ENCODE data around the gene HMGB3.

DNA sequence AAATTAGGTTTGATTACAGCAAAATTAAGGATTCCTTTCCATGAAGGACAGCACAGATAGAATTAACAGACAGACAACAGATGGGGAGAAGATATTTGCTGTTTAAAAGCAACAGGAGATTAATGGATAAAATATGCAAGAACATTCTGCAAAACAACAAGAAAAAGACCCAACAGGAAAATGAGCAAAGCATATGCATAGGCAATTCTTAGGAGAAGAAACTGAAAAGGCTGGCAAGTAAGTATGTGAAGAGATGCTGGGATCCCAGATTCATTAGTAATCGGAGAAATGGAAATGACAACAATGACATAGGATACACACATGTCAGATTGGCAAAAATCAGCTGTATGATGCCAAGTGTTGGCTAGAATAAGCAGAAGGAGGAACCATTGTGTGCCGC, 27.5 kb upstream of the HMGB3 start:
- TF ChIP-seq, protein P1, sequence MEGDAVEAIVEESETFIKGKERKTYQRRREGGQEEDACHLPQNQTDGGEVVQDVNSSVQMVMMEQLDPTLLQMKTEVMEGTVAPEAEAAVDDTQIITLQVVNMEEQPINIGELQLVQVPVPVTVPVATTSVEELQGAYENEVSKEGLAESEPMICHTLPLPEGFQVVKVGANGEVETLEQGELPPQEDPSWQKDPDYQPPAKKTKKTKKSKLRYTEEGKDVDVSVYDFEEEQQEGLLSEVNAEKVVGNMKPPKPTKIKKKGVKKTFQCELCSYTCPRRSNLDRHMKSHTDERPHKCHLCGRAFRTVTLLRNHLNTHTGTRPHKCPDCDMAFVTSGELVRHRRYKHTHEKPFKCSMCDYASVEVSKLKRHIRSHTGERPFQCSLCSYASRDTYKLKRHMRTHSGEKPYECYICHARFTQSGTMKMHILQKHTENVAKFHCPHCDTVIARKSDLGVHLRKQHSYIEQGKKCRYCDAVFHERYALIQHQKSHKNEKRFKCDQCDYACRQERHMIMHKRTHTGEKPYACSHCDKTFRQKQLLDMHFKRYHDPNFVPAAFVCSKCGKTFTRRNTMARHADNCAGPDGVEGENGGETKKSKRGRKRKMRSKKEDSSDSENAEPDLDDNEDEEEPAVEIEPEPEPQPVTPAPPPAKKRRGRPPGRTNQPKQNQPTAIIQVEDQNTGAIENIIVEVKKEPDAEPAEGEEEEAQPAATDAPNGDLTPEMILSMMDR (IDR thresholded peaks at IDR 0.05; ENCODE audit: insufficient read depth, low read length, poor library complexity, severe bottlenecking), result no peak
- TF ChIP-seq EZH2phosphoT487 (conservative IDR thresholded peaks at IDR 0.05; ENCODE audit: low read length), result no peak
